Measurements from ENCODE around the gene LRRC8A.
"Not testable (repeated sequence)": the region's sequence is repeated elsewhere in the genome, so short reads cannot be mapped to it uniquely, and the experiment has no call there.

LRRC8A gene

DNA sequence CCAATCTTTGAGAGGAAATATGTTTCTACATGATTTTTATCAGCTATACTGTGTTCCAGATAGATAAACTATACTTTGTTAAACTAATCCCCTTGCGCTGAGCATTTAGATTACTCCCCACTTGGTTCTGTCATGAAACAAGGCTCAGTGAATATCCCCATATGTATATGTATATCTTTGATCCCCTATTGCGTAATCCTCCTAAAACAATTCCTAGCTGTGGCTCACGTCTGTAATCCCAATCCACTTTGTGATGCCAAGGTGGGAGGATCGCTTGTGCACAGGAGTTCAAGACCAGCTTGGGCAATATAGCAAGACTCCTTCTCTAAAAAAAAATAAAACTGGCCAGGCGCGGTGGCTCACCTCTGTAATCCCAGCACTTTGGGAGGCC, 41.6 kb downstream of the LRRC8A start:
- no peak for DNase-seq

DNA sequence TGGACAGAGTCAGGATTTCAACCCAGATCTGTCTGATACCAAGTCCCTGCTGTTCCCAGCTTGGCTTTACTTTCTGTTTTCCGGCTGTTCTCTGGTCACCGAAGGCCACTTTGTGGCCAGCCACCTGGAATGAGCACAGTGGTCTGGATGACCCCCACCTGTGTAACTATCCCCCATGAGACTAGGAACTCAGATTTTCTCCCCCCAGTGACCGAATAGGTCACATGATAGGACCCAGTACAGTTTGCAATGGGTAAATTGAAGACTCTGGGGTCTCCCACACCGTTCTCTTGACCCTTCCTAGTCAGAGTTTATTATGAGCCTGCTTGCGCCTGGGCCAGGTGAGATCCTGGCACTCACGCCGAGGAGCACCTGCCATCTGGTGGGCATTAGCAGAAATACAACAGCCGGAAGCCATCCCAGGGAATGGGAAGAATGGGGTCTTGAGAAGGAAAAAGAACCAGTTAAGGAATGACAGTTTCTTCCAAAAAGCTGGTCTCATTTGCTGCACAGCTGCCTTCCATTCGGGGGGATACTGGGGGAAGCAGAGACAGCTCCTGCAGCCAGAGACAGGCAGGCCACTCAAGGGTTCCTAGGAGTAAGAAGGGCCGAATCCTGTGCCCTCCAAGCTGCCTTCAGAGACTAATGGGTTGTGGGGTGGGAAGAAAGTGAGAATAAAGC, 45.9 kb downstream of the LRRC8A start:
- peak; percentile 51 to 65 for DNase-seq

GRCh38 chr9:128928624-128929023, 46.7 kb downstream of the LRRC8A start:
- DNase-seq, result no peak

- DNase-seq, result no peak
These were observed 47.6 kb downstream of the LRRC8A start for GRCh38 chr9:128929560-128929959.

DNA sequence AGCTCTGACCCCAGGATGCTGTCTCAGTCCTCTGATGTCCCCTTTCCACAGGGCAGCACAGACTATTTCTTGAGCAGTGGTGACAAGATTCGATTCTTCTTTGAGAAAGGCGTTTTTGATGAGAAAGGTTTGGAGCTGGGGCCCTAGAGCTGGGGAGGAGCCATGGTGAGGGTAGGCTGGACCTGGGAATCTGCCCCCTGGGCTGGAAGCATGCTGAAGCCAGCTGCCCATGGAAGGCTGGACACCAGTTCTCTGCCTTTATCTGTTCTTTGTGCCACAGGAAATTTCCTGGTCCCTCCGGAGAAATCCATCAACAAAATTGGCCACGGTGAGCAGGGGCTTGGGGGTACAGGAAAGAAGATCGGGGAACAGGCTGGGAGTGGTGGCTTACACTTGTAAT, 51.8 kb downstream of the LRRC8A start:
- no peak for DNase-seq

GRCh38 chr9:128936171-128936865, 54.4 kb downstream of the LRRC8A start:
- DNase-seq, result no peak

- DNase-seq, result no peak
These were observed 55.6 kb downstream of the LRRC8A start for GRCh38 chr9:128937310-128938165.

DNA sequence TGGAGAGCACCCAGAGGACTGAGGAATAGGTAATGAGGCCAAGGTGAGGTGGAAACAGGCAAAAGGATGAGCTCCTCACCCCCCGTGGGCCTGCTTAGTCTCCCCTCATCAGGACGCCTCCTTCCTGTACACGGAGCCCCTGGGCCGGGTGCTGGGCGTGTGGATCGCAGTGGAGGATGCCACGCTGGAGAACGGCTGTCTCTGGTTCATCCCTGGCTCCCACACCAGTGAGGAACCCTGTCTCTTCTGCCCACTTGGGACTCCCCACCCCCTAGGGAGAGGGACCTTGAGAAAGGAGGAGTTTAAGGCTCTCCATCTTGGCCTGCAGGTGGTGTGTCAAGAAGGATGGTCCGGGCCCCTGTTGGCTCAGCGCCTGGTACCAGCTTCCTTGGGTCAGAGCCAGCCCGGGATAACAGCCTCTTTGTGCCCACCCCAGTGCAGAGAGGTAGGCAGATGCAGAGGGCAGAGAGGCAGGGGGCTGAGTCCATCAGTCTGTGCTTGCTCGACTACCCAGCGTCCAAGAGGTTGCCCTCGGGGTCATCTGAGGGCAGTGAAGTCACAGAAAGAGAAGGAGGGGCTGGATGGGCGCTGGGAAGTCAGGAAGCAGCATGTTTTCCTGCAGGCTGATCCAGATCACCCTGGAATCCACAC, 58.5 kb downstream of the LRRC8A start:
- no peak for DNase-seq

DNA sequence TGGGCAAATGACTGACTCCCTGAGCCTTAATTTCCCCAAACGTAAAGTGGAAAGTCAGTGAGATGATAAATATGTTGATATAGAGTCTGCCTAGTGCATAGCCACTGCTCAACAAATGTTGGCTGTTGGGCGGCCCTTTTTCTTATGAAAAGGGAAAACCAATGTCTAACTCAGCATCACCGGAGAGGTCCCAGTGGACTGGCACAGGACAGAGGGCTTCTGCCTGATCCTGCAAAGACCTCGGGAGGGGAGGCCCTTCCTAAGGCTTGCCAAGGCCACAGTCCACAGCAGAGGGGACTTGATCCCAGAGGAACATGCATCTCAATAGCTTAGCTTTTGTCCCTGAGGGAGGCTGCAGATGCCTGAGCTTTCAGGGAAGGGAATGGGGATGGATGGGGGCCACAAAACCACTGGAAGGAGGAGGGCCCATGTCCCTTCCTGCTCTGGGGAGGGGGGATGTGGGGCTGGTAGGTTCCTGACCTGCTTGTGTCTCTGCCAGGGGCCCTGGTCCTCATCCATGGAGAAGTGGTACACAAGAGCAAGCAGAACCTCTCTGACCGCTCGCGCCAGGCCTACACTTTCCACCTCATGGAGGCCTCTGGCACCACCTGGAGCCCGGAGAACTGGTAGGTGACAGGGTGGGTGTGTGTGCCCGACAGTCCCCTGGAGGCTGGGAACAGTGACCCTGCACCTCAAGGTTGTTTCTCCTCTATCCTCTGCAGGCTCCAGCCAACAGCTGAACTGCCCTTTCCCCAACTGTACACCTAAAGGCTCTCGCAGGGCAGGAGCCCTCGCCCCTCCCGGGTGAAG, 59.2 kb downstream of the LRRC8A start:
- no peak for DNase-seq

DNA sequence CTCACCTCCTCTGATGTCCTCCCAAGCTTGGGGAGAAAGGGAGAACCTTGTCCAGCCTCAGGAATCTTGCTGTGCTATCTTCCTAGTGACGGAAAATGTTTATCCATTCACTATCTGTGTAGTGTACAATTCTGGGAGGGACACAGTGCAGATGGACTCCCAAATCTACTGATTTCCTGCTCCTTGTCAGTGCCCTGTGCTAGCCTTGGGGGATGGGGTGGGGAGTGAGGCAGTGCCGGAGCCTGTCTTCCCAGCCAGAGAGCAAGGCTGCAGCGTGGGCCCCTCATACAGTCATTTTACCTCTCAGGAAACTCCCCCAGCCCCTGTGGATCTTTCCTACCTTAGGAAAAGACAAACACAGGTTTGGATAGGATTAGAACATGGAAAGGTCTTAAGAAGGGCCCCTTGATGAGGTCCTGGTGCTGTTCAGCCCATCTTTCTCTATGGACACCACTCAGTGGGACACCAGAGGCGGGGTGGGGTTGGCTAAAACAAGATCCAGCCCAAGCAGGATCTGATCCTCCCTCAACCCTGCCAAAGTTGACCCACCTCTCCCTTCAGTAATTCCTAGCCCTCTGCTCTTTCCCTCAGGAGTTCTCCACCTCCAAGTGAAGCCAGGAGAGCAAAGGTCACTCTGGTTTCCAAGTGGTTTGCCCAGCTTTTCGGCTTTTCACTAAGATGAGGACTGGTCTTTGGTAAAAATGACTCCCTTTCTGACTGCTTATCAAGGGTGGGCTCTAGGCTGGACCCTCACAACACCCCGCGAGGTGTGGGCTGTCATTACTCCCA, 62.1 kb downstream of the LRRC8A start:
- no peak for DNase-seq

DNA sequence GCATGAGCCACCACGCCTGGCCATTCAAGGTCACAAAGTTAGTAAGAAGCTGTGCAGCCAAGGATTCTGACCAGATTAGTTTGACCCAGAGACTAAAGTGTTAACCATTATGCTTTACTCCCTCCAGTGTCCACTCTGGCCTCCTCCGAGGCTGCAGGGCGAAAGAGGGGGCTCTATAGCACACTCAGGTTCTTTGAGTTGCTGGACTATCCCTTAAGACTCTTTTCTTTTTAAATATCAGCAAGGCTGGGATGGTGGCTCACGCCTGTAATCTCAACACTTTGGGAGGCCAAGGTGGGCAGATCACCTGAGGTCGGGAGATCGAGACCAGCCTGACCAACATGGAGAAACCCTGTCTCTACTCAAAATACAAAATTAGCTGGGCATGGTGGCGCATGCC, 63.0 kb downstream of the LRRC8A start:
- DNase-seq, result not testable (repeated sequence)

GRCh38 chr9:128945798-128946501, 64.0 kb downstream of the LRRC8A start:
- DNase-seq, result no peak

- DNase-seq, result no peak
These were observed 64.8 kb downstream of the LRRC8A start for GRCh38 chr9:128946571-128947276.

DNA sequence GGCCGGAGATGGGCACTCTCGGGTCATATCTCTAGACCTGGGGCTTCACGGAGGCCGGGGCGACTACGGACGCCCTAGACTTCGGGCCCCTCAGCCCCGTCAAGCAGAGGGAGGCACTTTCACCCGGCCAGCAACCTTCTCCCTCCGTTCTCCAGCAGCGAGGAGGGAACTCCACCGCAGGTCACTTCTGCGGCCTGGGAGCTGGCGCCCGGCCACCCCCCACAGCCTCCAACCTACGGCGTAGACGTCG, 65.3 kb downstream of the LRRC8A start:
- DNase-seq, result no peak

- peak; percentile 95 to 97 for DNase-seq
These were observed 65.8 kb downstream of the LRRC8A start, which contains the start of the genes DOLK and NUP188 for GRCh38 chr9:128947527-128948301. DOLK (minus strand) TSS chr9:128947603; CDS start chr9:128947303, 300 bp downstream. NUP188 (plus strand) TSS chr9:128947699; CDS start chr9:128947720, 21 bp downstream.

- not testable (repeated sequence) for DNase-seq
These were observed 79.5 kb downstream of the LRRC8A start for GRCh38 chr9:128961403-128961802.

Measured in CD4-positive, alpha-beta T cell treated with Interleukin-4 for 1 hour (primary cell).